ENCODE measurements around the gene CRY2. TPM values are rescaled to one million over a fixed set of nuclear protein-coding genes. Genes with fewer than 3 reads are reported as not detected.

CRY2 gene
- total and polyA plus RNA-seq, 2 experiments from 2014 or later: 9.5 to 15.4 TPM

- peaks cover 3% of the 10 kb centered on the region for H4K20me1 ChIP-seq (replicated peaks; ENCODE audit: insufficient read depth)
- peaks cover 6% of the 10 kb centered on the region; the same call in 1 of the 2 replicates for H3K4me1 ChIP-seq (ENCODE audit: insufficient read depth)
- peaks cover 3% of the 10 kb centered on the region; the same call in 1 of the 2 replicates for H3K27me3 ChIP-seq (ENCODE audit: insufficient read depth)
- Mint-ChIP-seq H3K36me3 (ENCODE audit: low read depth) (peaks cover 19% of the 10 kb centered on the region), H3K4me3 (no peak overlapping the region), H3K27ac (no peak overlapping the region), H3K27me3 (ENCODE audit: insufficient read depth, low read depth, poor library complexity) (peaks cover 32% of the 10 kb centered on the region), H3K9me3 (no peaks in the 10 kb centered on the region), H3K4me1 (peaks cover 8% of the 10 kb centered on the region)
- H3F3A ChIP-seq (replicated peaks; ENCODE audit: low read depth): no peaks in the 10 kb centered on the region
- H3K27ac ChIP-seq (ENCODE audit: low read depth): no peak overlapping the region
- no peak for DNase-seq (ENCODE audit: low spot score)
- no peak overlapping the region for H3K4me3 ChIP-seq
- no peaks in the 10 kb centered on the region; the same call in 1 of the 2 replicates for H3K79me2 ChIP-seq (replicated peaks; ENCODE audit: insufficient read depth)
- no peak overlapping the region for H3K4me2 ChIP-seq
- no peaks in the 10 kb centered on the region for H3K9me2 ChIP-seq (ENCODE audit: insufficient read depth)
- no peaks in the 10 kb centered on the region for H3K36me3 ChIP-seq (ENCODE audit: insufficient read depth)
- no peak for ATAC-seq
- TF ChIP-seq, protein P1, sequence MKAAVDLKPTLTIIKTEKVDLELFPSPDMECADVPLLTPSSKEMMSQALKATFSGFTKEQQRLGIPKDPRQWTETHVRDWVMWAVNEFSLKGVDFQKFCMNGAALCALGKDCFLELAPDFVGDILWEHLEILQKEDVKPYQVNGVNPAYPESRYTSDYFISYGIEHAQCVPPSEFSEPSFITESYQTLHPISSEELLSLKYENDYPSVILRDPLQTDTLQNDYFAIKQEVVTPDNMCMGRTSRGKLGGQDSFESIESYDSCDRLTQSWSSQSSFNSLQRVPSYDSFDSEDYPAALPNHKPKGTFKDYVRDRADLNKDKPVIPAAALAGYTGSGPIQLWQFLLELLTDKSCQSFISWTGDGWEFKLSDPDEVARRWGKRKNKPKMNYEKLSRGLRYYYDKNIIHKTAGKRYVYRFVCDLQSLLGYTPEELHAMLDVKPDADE (IDR thresholded peaks at IDR 0.05): no peak
- no peak for TF ChIP-seq EZH2phosphoT487 (IDR thresholded peaks at IDR 0.05; ENCODE audit: unreplicated experiment)
- TF ChIP-seq, protein P2, sequence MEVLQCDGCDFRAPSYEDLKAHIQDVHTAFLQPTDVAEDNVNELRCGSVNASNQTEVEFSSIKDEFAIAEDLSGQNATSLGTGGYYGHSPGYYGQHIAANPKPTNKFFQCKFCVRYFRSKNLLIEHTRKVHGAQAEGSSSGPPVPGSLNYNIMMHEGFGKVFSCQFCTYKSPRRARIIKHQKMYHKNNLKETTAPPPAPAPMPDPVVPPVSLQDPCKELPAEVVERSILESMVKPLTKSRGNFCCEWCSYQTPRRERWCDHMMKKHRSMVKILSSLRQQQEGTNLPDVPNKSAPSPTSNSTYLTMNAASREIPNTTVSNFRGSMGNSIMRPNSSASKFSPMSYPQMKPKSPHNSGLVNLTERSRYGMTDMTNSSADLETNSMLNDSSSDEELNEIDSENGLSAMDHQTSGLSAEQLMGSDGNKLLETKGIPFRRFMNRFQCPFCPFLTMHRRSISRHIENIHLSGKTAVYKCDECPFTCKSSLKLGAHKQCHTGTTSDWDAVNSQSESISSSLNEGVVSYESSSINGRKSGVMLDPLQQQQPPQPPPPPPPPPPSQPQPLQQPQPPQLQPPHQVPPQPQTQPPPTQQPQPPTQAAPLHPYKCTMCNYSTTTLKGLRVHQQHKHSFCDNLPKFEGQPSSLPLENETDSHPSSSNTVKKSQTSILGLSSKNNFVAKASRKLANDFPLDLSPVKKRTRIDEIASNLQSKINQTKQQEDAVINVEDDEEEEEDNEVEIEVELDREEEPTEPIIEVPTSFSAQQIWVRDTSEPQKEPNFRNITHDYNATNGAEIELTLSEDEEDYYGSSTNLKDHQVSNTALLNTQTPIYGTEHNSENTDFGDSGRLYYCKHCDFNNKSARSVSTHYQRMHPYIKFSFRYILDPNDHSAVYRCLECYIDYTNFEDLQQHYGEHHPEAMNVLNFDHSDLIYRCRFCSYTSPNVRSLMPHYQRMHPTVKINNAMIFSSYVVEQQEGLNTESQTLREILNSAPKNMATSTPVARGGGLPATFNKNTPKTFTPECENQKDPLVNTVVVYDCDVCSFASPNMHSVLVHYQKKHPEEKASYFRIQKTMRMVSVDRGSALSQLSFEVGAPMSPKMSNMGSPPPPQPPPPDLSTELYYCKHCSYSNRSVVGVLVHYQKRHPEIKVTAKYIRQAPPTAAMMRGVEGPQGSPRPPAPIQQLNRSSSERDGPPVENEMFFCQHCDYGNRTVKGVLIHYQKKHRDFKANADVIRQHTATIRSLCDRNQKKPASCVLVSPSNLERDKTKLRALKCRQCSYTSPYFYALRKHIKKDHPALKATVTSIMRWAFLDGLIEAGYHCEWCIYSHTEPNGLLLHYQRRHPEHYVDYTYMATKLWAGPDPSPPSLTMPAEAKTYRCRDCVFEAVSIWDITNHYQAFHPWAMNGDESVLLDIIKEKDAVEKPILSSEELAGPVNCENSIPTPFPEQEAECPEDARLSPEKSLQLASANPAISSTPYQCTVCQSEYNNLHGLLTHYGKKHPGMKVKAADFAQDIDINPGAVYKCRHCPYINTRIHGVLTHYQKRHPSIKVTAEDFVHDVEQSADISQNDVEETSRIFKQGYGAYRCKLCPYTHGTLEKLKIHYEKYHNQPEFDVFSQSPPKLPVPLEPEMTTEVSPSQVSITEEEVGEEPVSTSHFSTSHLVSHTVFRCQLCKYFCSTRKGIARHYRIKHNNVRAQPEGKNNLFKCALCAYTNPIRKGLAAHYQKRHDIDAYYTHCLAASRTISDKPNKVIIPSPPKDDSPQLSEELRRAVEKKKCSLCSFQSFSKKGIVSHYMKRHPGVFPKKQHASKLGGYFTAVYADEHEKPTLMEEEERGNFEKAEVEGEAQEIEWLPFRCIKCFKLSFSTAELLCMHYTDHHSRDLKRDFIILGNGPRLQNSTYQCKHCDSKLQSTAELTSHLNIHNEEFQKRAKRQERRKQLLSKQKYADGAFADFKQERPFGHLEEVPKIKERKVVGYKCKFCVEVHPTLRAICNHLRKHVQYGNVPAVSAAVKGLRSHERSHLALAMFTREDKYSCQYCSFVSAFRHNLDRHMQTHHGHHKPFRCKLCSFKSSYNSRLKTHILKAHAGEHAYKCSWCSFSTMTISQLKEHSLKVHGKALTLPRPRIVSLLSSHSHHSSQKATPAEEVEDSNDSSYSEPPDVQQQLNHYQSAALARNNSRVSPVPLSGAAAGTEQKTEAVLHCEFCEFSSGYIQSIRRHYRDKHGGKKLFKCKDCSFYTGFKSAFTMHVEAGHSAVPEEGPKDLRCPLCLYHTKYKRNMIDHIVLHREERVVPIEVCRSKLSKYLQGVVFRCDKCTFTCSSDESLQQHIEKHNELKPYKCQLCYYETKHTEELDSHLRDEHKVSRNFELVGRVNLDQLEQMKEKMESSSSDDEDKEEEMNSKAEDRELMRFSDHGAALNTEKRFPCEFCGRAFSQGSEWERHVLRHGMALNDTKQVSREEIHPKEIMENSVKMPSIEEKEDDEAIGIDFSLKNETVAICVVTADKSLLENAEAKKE (CRISPR knock-in tag; IDR thresholded peaks at IDR 0.05): no peak
- no peak for TF ChIP-seq EZH2 (IDR thresholded peaks at IDR 0.05; ENCODE audit: low read depth, unreplicated experiment)
- TF ChIP-seq ZNF331 (CRISPR knock-in tag; IDR thresholded peaks at IDR 0.05; ENCODE audit: low read depth): no peak
- TF ChIP-seq CREB1 (CRISPR knock-in tag; IDR thresholded peaks at IDR 0.05; ENCODE audit: low read depth): no peak
- TF ChIP-seq STAT1 (IDR thresholded peaks at IDR 0.05; ENCODE audit: unreplicated experiment): no peak
- no peak for TF ChIP-seq POLR2AphosphoS5 (IDR thresholded peaks at IDR 0.05; ENCODE audit: low read depth)
- TF ChIP-seq ZNF114 (CRISPR knock-in tag; IDR thresholded peaks at IDR 0.05): no peak
- TF ChIP-seq, protein P3, sequence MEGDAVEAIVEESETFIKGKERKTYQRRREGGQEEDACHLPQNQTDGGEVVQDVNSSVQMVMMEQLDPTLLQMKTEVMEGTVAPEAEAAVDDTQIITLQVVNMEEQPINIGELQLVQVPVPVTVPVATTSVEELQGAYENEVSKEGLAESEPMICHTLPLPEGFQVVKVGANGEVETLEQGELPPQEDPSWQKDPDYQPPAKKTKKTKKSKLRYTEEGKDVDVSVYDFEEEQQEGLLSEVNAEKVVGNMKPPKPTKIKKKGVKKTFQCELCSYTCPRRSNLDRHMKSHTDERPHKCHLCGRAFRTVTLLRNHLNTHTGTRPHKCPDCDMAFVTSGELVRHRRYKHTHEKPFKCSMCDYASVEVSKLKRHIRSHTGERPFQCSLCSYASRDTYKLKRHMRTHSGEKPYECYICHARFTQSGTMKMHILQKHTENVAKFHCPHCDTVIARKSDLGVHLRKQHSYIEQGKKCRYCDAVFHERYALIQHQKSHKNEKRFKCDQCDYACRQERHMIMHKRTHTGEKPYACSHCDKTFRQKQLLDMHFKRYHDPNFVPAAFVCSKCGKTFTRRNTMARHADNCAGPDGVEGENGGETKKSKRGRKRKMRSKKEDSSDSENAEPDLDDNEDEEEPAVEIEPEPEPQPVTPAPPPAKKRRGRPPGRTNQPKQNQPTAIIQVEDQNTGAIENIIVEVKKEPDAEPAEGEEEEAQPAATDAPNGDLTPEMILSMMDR (conservative IDR thresholded peaks at IDR 0.05; ENCODE audit: low read depth in 2 of 2): no peak
- no peak for TF ChIP-seq JUNB (IDR thresholded peaks at IDR 0.05; ENCODE audit: unreplicated experiment)
- TF ChIP-seq, protein P4, sequence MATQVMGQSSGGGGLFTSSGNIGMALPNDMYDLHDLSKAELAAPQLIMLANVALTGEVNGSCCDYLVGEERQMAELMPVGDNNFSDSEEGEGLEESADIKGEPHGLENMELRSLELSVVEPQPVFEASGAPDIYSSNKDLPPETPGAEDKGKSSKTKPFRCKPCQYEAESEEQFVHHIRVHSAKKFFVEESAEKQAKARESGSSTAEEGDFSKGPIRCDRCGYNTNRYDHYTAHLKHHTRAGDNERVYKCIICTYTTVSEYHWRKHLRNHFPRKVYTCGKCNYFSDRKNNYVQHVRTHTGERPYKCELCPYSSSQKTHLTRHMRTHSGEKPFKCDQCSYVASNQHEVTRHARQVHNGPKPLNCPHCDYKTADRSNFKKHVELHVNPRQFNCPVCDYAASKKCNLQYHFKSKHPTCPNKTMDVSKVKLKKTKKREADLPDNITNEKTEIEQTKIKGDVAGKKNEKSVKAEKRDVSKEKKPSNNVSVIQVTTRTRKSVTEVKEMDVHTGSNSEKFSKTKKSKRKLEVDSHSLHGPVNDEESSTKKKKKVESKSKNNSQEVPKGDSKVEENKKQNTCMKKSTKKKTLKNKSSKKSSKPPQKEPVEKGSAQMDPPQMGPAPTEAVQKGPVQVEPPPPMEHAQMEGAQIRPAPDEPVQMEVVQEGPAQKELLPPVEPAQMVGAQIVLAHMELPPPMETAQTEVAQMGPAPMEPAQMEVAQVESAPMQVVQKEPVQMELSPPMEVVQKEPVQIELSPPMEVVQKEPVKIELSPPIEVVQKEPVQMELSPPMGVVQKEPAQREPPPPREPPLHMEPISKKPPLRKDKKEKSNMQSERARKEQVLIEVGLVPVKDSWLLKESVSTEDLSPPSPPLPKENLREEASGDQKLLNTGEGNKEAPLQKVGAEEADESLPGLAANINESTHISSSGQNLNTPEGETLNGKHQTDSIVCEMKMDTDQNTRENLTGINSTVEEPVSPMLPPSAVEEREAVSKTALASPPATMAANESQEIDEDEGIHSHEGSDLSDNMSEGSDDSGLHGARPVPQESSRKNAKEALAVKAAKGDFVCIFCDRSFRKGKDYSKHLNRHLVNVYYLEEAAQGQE (IDR thresholded peaks at IDR 0.05; ENCODE audit: unreplicated experiment): no peak
- no peak for TF ChIP-seq NANOG (IDR thresholded peaks at IDR 0.05; ENCODE audit: borderline replicate concordance)
- H2AFZ ChIP-seq: no peak overlapping the region
Observed at GRCh38 chr11:45905095-45905494, 57.8 kb downstream of the CRY2 start.

Measured in GM23338 (cell line).